GM19324 (cell line): ENCODE results near the gene NT5C1A.

Source experiments
- ATAC-seq: cut with Tn5 transposase; IDR thresholded peaks from one replicate; pipeline ENCODE4 v1.9.1; 2021; ENCODE audit warnings: mild to moderate bottlenecking, moderate library complexity; ENCODE audit not compliant: unreplicated experiment, low FRiP score

Gene NT5C1A

GRCh38 chr1:39690794-39691382, 19.0 kb upstream of the NT5C1A start:
- ATAC-seq: no peak

DNA sequence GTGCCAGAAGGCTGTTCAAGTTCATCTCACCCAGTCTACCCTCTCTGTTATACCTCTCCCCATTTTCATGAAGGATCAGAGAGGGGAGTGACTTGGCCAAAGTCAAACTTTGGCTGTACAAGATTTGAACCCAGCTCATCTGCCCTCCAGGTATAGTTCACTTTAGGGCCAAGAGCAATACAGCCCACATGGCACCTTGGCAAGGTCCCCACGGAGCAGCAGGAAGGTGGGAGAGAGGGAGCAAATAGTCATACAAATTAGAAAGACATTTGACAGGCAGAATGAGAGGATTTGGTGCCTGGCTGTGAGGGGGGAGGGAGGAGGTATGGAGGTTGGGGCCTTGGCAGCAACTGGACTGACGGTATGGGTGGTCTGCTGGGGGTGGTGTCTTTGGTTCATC, 18.3 kb upstream of the NT5C1A start:
- ATAC-seq: no peak

DNA sequence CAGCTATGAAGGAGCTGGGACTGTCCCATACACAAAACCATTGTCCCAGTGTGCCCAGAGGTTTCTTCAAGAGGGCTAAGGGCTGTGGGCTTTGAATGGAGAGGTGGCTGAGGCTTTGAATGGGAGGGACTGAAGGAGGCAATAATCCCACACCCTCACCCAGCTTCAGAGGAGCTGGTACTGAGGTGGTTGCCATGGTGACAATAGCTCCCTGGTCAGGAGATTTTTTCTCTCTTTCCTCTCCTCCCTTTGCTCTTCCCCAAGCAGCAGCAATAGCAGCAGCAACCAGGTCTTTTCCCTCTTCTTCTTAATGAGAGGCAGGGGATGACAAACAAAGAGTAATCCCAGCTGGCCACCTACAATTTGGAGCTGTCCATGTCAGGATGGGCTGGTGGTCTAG, 17.7 kb upstream of the NT5C1A start:
- ATAC-seq: no peak

GRCh38 chr1:39689214-39689613, 17.3 kb upstream of the NT5C1A start:
- no peak for ATAC-seq

- ATAC-seq: no peak
Measured at GRCh38 chr1:39688706-39689105, 16.8 kb upstream of the NT5C1A start.

- no peak for ATAC-seq
Measured at GRCh38 chr1:39687243-39687642, 15.3 kb upstream of the NT5C1A start.

DNA sequence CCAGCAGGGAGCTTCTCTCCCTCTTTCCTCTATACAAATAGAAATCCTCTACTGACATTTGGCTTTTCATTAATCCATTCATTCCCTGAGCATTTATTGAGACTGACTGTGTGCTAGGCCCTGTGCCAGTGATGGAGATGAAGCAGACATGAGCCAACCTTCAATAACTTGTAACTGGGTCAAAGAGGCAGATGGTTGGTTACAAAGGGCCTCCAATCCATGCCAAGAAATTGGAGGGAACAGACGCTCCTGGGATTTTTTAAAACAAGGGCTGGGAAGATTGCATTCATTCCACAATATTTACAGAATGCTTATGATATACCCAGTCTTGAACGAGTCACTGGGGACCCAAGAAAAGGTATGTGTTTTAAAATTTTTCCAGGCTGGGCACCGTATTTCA, 13.2 kb upstream of the NT5C1A start:
- ATAC-seq: no peak

DNA sequence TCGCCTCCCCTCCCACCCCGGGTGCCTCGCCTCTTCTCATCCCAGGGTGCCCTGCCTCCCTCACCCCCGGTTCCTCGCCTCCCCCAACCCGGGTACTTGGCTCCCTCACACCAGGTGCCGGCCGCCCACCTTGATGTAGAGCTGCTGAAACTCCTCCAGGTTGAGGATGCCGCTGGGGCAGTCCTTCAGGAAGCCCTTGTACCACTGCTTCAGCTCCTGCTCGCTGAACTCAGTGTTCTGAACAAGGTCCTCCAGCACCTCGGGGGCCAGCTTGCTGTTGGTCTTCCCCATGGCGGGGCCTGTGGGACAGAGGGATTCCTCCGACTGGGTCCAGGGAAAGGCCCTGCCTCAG, 12.4 kb upstream of the NT5C1A start:
- no peak for ATAC-seq

DNA sequence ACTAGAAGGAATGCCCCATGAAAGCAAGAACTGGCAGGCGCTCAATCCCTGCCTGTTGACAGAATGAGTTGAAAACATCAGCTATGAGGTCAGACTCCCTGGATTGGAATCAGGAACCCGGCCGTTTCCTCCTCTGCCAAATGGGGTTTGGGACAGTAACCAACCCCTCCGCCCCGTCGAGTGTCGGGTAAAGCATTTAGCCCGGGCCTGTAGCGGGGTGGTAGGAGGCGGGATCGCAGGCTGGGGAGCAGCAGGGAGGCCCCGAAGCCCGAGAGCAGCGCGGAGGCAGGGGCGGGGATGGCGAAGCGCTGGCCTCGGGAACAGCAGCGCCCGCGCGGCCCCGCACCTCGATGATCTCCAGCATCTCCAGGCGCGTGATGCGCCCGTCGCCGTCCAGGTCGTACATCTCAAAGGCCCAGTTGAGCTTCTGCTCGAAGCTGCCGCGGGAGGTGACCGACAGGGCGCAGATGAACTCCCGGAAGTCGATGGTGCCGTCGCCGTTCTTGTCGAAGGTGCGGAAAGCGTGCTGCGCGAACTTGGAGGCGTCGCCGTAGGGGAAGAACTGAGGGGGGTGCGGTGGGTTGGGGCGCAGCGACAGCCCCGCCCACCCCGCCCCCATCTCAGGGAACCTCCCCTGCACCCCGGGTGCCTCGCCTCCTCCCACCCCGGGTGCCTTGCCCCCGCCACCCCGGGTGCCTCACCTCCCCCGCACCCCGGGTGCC, 11.8 kb upstream of the NT5C1A start:
- ATAC-seq: no peak

DNA sequence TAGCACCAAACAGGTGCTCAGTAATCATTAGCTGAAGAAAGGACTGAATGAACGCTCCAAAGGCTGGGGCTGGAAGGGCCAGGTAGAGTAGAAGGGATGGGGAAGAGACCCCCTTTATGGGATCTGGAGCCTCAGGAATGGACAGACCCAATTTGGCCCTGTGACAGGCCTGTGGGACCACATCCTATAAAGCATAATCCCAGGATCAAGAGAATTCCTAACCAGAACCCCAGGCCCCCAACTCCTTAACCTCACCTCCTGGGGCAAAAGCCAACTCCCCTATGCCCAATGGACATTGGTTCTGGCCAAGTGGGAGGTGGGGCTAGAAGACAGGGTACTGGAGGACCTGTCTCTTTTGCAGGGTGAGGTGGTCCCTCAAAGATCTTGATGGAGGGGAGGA, 10.1 kb upstream of the NT5C1A start:
- no peak for ATAC-seq

DNA sequence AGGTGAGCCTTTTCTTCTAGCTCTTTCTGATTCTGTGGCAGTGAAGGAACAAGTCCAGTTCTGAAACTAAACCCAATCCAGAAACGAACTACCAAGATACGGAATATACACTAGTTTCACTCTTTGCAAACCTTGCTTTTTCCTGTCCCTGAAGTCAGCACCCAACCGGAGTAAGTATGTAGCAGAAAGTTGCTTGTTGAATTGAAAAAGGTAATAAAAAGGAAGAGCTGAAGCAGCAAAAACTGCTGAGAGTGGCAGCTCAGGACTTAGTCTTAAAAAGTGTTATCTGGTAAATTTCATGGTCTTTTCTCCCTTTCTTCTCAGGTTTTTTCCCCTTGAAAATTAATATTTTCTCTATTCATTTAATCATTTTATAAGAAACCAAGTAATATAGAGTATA, 9.4 kb upstream of the NT5C1A start:
- no peak for ATAC-seq

DNA sequence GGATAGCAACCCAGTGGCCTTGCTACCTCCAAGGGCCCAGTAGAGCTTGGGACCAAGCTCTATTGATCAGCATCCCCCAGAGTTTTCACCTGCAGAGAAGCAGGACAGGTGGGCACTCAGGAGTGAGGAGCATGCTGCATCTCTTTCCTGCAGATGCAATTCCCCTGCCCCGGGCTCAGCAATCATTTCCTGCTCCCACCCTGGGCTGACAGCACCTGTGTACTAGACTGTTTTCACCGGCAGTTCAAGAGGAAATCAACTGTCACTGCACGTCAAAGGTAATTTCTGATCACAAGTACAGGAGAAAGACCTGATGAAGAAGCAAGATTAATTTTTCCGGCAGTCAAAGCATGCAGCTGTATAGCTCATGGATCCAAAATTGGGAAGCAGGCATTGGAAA, 8.8 kb upstream of the NT5C1A start:
- ATAC-seq: no peak

DNA sequence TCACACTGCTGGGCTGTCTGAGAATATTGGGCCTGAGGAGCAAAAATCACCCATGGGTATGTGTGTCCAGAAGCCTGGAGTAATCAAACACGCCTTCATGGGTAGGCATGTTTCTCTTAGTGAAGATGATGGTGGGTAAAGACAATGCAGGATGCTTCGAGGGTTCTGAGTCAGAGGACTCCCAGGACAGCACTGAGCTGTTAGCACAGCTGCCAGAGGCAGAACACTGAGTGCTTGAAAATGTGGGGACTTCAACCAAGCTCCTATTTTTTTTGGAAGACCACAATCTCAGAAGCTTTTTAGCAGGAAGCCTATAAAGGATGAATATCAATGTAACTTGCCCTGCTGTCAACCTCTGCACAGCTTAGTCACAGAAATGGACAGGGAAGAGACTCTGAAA, 7.9 kb upstream of the NT5C1A start:
- ATAC-seq: no peak

DNA sequence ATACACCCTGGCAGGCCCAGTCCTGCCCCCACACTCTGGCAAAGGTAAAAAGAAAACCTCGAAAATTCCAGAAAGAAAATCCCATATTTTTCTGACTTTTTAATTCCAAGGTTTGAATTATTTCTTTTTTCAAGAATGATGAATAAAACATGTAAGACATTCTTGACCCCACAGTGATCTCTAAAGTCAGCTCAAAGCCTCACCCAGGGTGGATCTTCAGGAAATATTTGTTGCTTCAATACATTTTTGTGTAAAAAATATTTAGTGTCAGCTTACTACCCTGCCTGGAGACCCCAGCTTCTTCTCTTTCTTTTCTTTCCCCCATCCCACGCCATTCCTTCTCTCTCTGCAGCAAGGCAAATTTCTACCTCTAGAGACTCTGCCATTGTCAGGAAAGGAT, 7.0 kb upstream of the NT5C1A start:
- ATAC-seq: no peak

DNA sequence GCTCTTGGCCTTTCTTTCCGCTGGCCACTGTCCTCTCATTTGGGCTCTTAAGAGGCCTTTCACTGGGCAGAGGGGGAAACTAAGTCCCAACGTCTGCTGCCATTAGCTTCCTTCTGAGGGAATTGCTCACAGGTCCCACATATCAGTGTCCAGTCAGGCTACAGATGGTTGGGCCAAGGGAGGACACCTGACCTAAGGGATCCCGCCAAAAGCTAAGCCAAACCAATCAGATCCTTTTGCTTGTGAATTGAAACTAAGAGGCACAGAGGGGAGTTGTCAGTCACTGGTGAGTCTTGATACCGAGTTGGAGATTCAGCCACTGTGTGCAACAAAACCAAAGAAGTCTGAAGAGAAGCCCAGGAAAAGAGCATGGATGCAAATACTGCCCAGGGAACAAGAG, 5.7 kb upstream of the NT5C1A start:
- no peak for ATAC-seq

DNA sequence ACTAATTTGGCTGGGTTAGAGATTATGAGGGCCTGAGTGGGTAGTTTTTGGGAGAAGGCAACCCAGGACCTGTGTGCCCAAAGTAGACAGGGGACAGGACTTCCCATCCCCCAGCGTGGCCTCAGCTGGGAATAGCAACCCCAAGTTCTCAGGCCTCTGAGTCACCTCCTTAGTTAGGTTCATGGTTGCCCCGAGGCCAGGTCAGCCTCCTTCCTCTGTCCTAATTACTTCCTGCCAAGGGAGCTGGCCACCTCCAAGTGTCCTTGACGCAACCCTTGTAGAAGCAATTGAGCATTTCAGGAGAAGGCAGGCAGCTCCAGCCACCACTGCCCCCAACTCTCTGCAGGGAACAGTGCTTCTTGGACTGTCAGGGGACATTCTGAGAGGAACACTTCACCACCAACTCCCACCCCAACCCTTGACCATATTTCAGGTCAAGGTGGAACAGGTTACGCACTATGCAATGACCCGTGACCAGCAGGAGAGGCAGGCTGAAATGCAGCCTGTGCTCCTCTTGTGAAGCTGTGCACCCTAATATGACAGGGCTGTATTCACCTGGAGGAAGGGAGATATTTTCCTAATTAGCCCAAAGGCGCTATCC, 5.1 kb upstream of the NT5C1A start:
- ATAC-seq: no peak

GRCh38 chr1:39675220-39675619, 3.3 kb upstream of the NT5C1A start:
- no peak for ATAC-seq

- ATAC-seq: no peak
Measured at GRCh38 chr1:39673215-39673614, 1.3 kb upstream of the NT5C1A start.

- no peak for ATAC-seq
Measured at GRCh38 chr1:39672551-39672947, 642 bp upstream of the NT5C1A start.

- ATAC-seq: no peak
Measured at GRCh38 chr1:39671433-39671792, 494 bp downstream of the NT5C1A start.

GRCh38 chr1:39670689-39671088, 1.2 kb downstream of the NT5C1A start:
- ATAC-seq: no peak

- ATAC-seq: no peak
Measured at GRCh38 chr1:39668894-39669293, 3.0 kb downstream of the NT5C1A start.
